Hematopoietic multipotent progenitor cell treated with erythropoietin and hydrocortisone succinate and interleukin-3 and kit ligand, for 6 days (in vitro differentiated cells): Measurements from ENCODE around the gene SOX6.

Experiments
- DNase-seq: peaks from one replicate; pipeline ENCODE4 v3.0.0-alpha.2; 2015

Gene SOX6

DNA sequence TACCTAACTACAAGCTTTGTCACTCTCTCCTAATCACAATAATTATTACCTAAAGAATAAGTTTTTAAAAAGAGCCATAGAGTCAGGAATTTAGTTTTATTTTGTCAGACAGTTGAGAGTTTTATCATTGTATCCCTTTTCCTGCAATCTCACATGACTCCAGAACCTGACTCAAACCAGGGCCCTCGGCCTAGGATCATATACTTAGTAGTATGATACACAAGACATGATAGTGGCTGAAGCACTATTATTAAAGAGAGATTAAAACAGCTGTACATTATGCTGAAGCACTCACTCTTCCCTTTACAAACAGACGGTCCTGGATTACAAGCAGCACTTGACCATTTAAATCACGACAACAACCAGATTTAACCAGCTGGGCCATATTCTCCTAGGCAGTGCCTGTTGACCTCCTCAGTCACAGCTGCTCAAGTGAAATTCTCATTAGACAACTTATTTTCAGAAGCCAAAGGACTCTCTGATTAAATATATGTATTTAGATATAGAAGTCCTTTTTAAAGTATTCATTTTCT is 44.0 kb downstream of the SOX6 start:
- DNase-seq, result no peak

- DNase-seq, result no peak
Observed at GRCh38 chr11:16311831-16312230, 44.5 kb downstream of the SOX6 start.

- no peak for DNase-seq
Observed at GRCh38 chr11:16310943-16311342, 45.4 kb downstream of the SOX6 start.

DNA sequence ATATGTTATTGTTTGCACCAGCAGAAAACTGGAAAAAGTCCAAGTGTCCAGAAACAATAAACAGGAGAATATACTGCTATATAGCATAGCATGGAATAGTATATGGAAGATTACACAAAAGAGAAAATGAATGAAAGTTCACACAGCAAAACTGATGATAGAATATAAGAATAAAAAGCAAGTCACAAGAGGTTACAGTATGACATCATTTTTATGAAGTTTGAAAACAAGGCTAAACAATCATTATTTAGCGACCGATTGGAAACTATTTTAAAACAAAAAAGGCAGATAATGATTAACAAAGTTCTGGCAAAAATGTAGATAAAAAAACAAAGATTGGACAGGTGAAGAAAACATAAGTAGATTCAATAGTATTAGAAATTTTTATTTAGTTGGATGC is 47.1 kb downstream of the SOX6 start:
- no peak for DNase-seq

- no peak for DNase-seq
Observed at GRCh38 chr11:16301462-16301861, 54.9 kb downstream of the SOX6 start.

DNA sequence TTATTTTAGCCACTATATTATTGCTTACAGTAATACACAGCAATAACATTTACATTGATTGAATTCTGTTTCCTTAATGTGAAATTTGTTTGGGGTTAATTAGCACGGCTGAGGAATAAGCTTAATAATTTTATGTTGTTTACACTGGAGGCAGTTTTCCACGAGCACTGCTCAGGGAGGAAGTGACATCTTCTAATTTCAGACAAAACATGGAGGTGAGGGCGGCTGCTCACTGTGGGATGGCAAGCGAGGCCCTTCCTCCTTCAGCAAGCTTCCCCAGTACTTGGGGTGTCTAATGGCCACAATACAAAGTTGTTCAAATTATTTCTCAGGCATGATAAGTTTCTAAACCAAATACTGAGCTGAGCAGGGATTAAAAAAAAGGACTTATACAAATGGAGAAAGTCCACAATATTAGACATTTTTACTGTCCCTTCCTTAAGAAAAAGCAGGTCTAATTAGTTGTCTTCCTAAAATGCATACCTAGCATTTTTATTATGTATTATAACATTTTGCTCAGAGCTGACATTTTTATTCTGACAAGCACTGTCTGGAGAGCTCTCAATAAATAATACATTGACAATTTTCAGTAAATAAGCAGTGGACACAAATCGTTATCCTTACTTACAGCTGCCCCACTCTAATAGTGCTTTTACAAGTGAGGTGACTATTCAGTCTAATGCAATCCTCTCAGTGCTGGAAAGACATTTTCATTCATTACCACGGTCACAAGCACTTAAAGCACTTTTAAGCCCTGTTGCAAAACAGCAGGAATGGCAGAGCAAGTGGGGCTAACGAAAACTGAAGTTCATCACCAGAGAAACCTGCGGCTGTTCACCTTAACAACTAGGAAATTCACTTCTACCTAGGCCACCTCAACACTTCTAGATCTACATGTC is 56.2 kb downstream of the SOX6 start:
- DNase-seq, result no peak

- no peak for DNase-seq
Observed at GRCh38 chr11:16299390-16299789, 57.0 kb downstream of the SOX6 start.

- DNase-seq, result peak; percentile 83
Observed at GRCh38 chr11:16297332-16297731, 59.0 kb downstream of the SOX6 start.

GRCh38 chr11:16296273-16296672 is 60.1 kb downstream of the SOX6 start:
- DNase-seq, result no peak

- no peak for DNase-seq
Observed at GRCh38 chr11:16295592-16295991, 60.8 kb downstream of the SOX6 start.

- peak; percentile 10 for DNase-seq
Observed at GRCh38 chr11:16293204-16293681, 63.1 kb downstream of the SOX6 start.

DNA sequence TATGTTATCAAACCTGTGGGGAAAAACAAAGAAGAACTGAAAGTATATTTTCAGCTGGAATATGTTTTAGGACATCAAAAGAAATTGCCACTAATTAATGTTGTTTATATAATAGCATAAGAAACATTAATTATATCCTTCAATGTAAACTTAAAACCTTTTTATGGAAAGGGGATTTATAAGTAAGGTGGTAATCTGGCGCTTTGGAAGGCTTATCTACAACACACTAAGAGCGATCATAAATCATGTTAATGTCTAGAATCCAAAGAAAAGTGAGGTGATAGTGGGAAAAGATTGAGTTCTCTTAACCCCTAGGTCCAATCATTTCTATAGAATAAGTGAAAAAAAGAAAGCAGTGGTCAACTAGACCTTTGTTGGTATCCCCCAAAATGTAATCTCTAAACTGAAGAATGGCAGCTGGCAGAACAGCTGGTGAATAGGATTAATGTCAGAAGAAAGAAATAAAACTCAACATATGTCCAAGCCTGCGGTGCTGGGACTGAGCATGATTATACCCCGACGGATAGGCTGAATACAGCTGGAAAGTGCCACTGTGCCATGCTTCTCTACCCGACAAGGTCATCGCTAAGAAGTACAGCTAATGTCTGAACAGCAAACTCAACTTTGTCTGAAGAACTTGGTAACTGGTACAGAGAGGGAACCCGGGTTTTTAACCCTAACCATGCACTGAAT is 64.0 kb downstream of the SOX6 start:
- DNase-seq, result no peak

GRCh38 chr11:16291729-16292128 is 64.6 kb downstream of the SOX6 start:
- no peak for DNase-seq

GRCh38 chr11:16289541-16289940 is 66.8 kb downstream of the SOX6 start:
- DNase-seq, result no peak

- DNase-seq, result no peak
Observed at GRCh38 chr11:16287630-16288280, 68.6 kb downstream of the SOX6 start.

DNA sequence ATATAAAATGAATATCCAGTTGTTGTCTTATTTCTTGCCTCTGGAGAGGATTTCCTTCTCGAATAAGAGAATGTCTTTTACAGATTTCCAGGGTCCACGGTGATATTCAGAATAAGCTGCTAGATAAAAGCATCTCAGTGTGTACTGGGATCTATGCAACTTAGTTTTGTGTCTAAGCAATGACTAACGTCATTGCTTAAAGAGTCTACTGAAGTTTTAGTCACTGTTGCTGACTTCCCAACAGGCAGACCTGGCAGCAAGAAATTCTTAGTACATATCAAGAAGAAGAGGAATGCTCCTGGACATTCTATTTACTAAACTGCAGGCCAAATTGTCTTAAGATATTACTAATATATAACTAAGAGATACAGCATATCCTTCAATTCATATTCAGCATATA is 70.3 kb downstream of the SOX6 start:
- DNase-seq, result no peak

GRCh38 chr11:16280256-16280682 is 76.1 kb downstream of the SOX6 start:
- peak; percentile 87 for DNase-seq

GRCh38 chr11:16279524-16279923 is 76.8 kb downstream of the SOX6 start:
- no peak for DNase-seq

GRCh38 chr11:16278979-16279378 is 77.4 kb downstream of the SOX6 start:
- no peak for DNase-seq

DNA sequence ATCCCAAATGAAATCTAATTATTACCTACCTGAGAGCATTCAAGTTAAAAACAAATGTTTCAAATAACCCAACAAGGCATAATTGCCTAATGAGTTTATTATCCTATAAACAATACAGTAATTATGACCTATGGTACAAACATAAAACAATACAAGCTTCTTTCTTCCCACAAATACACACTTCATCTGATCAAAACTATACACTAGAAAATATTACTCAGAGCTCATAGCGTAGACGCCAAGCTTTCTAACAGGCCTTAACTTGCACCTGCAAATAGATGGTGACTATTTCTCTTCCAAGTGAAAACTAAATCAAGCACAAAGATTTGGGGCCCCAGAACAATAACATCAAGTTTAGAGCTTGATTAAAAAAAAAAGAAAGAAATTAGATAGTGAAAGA is 78.1 kb downstream of the SOX6 start:
- DNase-seq, result no peak

DNA sequence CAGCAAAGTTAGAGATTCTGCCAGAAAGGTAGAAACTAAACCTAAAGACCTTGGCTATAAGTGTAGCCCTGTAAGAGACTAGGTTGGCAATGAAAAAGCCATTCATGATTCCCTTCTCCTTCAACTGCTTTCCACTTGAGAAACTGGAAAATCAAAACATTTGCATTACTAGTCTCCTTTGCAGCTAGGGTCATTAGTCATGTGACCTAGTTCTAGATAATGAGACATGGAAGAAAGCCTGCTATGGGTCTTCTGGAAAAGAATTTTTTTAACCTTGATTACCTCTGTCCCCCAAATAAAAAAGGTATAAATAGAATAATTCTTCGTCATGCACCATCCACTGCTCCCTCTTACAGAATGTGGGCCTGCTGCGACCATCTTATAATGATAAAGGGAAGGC is 80.1 kb downstream of the SOX6 start:
- DNase-seq, result no peak

DNA sequence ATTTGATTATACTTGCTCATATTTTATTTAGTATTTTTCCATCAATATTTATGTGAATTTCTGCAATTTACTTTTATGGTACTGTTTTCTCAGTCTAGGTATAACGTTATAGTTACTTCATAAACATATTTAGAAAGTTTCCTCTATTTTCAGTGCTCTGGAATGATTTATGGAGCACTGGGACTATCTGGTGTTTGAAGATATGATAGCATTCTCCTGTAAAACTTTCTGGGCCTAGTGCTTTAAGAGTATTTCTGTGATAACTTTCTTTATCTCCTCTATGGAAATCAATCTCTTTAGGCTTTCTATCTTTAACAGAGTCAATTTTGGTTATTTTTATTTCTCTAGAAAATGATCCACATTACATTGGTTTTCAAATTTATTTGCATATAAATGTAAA is 85.1 kb downstream of the SOX6 start:
- DNase-seq, result no peak

GRCh38 chr11:16266021-16266420 is 90.3 kb downstream of the SOX6 start:
- no peak for DNase-seq
